ENCODE results near the gene POM121.
"Not testable (repeated sequence)": the region's sequence is repeated elsewhere in the genome, so short reads cannot be mapped to it uniquely, and the experiment has no call there.

The POM121 gene

GRCh38 chr7:72949686-72950085, 24.8 kb downstream of the POM121 start:
- not testable (repeated sequence) for DNase-seq (ENCODE audit: low read depth)

GRCh38 chr7:72950432-72950831, 25.5 kb downstream of the POM121 start:
- DNase-seq (ENCODE audit: low read depth), result not testable (repeated sequence)

- DNase-seq (ENCODE audit: low read depth), result not testable (repeated sequence)
These were observed 29.1 kb downstream of the POM121 start for GRCh38 chr7:72953901-72954562.

- not testable (repeated sequence) for DNase-seq (ENCODE audit: low read depth)
These were observed 29.8 kb downstream of the POM121 start for GRCh38 chr7:72954563-72955198.

GRCh38 chr7:72960029-72960428, 35.1 kb downstream of the POM121 start:
- DNase-seq (ENCODE audit: low read depth), result not testable (repeated sequence)

GRCh38 chr7:72960626-72961345, 35.9 kb downstream of the POM121 start:
- not testable (repeated sequence) for DNase-seq (ENCODE audit: low read depth)

GRCh38 chr7:72961346-72961650, 36.4 kb downstream of the POM121 start:
- DNase-seq (ENCODE audit: low read depth), result not testable (repeated sequence)

- DNase-seq (ENCODE audit: low read depth), result not testable (repeated sequence)
These were observed 38.2 kb downstream of the POM121 start for GRCh38 chr7:72963056-72963455.

GRCh38 chr7:72965186-72965975, 40.5 kb downstream of the POM121 start:
- DNase-seq (ENCODE audit: low read depth), result not testable (repeated sequence)

GRCh38 chr7:72966892-72967291, 42.0 kb downstream of the POM121 start:
- DNase-seq (ENCODE audit: low read depth), result not testable (repeated sequence)

- DNase-seq (ENCODE audit: low read depth), result not testable (repeated sequence)
These were observed 44.2 kb downstream of the POM121 start, which contains the start of gene TRIM74 for GRCh38 chr7:72968980-72969516. TRIM74 (minus strand) TSS chr7:72969466; CDS start chr7:72966157, 3,309 bp downstream.

GRCh38 chr7:72969688-72970087, 44.8 kb downstream of the POM121 start:
- not testable (repeated sequence) for DNase-seq (ENCODE audit: low read depth)

- not testable (repeated sequence) for DNase-seq (ENCODE audit: low read depth)
These were observed 46.6 kb downstream of the POM121 start for GRCh38 chr7:72971505-72971904.

GRCh38 chr7:72974781-72975180, 49.9 kb downstream of the POM121 start:
- DNase-seq (ENCODE audit: low read depth), result not testable (repeated sequence)

- DNase-seq (ENCODE audit: low read depth), result not testable (repeated sequence)
These were observed 50.9 kb downstream of the POM121 start for GRCh38 chr7:72975656-72976286.

GRCh38 chr7:72976434-72976833, 51.5 kb downstream of the POM121 start:
- DNase-seq (ENCODE audit: low read depth), result not testable (repeated sequence)

- not testable (repeated sequence) for DNase-seq (ENCODE audit: low read depth)
These were observed 55.5 kb downstream of the POM121 start for GRCh38 chr7:72980382-72980781.

- DNase-seq (ENCODE audit: low read depth), result not testable (repeated sequence)
These were observed 57.2 kb downstream of the POM121 start for GRCh38 chr7:72982084-72982483.

GRCh38 chr7:72990146-72990913, 65.4 kb downstream of the POM121 start:
- not testable (repeated sequence) for DNase-seq (ENCODE audit: low read depth)

GRCh38 chr7:72995484-72995883, 70.6 kb downstream of the POM121 start:
- DNase-seq (ENCODE audit: low read depth), result not testable (repeated sequence)

Data from GM04504 (cell line).